Nephron progenitor cell (in vitro differentiated cells): Measurements from ENCODE around the gene FANCD2.
A peak's percentile ranks its signal among the peaks of the same experiment; 100 is the strongest.
"Not testable (repeated sequence)": the region's sequence is repeated elsewhere in the genome, so short reads cannot be mapped to it uniquely, and the experiment has no call there.

Source experiments
- DNase-seq: peaks from one replicate; pipeline ENCODE4 v3.0.0; 2021
- H3K27ac Mint-ChIP-seq: 2 replicates; pipeline ENCODE4 v1.8.0; 2021; ENCODE audit warnings: mild to moderate bottlenecking, moderate library complexity, mixed read lengths
- H3K27me3 Mint-ChIP-seq: 2 replicates; pipeline ENCODE4 v1.8.0; 2021; ENCODE audit warnings: mild to moderate bottlenecking, low read depth, mixed read lengths; ENCODE audit not compliant: poor library complexity
- H3K36me3 Mint-ChIP-seq: 2 replicates; pipeline ENCODE4 v1.8.0; 2021; ENCODE audit warnings: low read depth, mixed read lengths
- H3K4me1 Mint-ChIP-seq: 2 replicates; pipeline ENCODE4 v1.8.0; 2021; ENCODE audit warnings: mixed read lengths
- H3K4me3 Mint-ChIP-seq: 2 replicates; pipeline ENCODE4 v1.8.0; 2021; ENCODE audit warnings: mild to moderate bottlenecking, moderate library complexity, mixed read lengths
- H3K9me3 Mint-ChIP-seq: 2 replicates; pipeline ENCODE4 v1.8.0; 2021; ENCODE audit warnings: mild to moderate bottlenecking, moderate library complexity, mixed read lengths
- CTCF ChIP-seq: fragments of 200-600 bp; sonication (generic); IDR thresholded peaks from 2 replicates; pipeline ENCODE4 v1.5.0; 2021; ENCODE audit warnings: antibody characterized with exemption

Gene FANCD2

DNA sequence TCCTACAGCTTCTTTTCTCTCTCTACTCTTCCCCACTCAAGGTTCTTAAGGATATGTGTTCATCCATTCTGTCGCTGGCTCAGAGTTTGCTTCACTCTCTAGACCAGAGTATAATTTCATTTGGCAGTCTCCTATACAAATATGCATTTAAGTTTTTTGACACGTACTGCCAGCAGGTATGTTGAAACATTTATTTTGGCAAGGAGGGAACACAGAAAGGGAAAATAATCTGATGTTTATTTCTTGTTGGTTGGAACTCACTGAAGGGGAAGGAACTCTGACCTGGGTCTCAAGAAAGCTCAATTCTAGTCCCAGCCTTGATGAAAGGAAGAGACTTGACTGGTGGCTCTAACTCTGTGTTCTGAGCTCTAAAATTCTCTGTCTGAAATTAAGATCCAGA, 21.6 kb downstream of the FANCD2 start:
- H3K27ac Mint-ChIP-seq, result no peak overlapping the region
- TF ChIP-seq CTCF, result no peak

GRCh38 chr3:10053054-10053453, 26.8 kb downstream of the FANCD2 start:
- not testable (repeated sequence) for H3K4me1 Mint-ChIP-seq, H3K27ac Mint-ChIP-seq, DNase-seq, H3K4me3 Mint-ChIP-seq, H3K9me3 Mint-ChIP-seq, H3K27me3 Mint-ChIP-seq
- peaks cover 52% of the 10 kb centered on the region for H3K36me3 Mint-ChIP-seq

More for the DNA sequence above, 21.6 kb downstream of the FANCD2 start:
- Mint-ChIP-seq H3K4me1 (no peaks in the 10 kb centered on the region), H3K4me3 (no peak overlapping the region), H3K27me3 (peaks cover 2% of the 10 kb centered on the region), H3K36me3 (peaks cover 52% of the 10 kb centered on the region), H3K9me3 (no peaks in the 10 kb centered on the region)
- no peak for DNase-seq

DNA sequence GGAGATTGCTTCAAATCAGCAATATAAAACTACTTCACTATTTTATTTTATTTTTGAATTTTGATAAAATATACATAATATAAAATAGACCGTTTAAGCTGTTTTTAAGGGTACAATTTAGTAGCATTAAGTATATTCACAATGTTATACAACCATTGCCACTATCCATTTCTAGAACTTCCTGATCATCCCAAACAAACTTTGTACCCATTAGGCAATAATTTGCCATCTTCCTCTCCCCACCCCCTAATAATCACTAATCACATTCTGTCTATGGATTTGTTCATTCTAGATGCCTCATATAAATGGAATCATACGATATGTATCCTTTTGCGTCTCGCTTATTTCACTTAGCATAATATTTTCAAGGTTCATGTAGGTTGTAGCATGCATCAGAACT, 28.9 kb downstream of the FANCD2 start:
- no peaks in the 10 kb centered on the region for H3K4me1 Mint-ChIP-seq
- H3K27ac Mint-ChIP-seq, result no peak overlapping the region
- no peak overlapping the region for H3K4me3 Mint-ChIP-seq

DNA sequence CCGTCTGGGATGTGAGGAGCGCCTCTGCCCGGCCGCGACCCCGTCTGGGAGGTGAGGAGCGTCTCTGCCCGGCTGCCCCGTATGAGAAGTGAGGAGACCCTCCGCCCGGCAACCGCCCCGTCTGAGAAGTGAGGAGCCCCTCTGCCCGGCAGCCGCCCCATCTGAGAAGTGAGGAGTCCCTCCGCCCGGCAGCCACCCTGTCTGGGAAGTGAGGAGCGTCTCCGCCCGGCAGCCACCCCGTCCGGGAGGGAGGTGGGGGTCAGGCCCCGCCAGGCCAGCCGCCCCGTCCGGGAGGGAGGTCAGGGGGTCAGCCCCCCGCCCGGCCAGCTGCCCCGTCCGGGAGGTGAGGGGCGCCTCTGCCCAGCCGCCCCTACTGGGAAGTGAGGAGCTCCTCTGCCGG, 43.8 kb downstream of the FANCD2 start:
- H3K9me3 Mint-ChIP-seq, result peaks cover 24% of the 10 kb centered on the region
- H3K27ac Mint-ChIP-seq, H3K27me3 Mint-ChIP-seq, H3K4me3 Mint-ChIP-seq, DNase-seq, H3K4me1 Mint-ChIP-seq: not testable (repeated sequence)
- H3K36me3 Mint-ChIP-seq, result peaks cover 70% of the 10 kb centered on the region

More for the DNA sequence above, 28.9 kb downstream of the FANCD2 start:
- Mint-ChIP-seq H3K27me3 (peaks cover 2% of the 10 kb centered on the region), H3K9me3 (no peaks in the 10 kb centered on the region), H3K36me3 (peaks cover 55% of the 10 kb centered on the region)
- TF ChIP-seq CTCF, result no peak
- no peak for DNase-seq

GRCh38 chr3:10074666-10075065, 48.4 kb downstream of the FANCD2 start:
- peaks cover 55% of the 10 kb centered on the region for H3K36me3 Mint-ChIP-seq
- H3K27me3 Mint-ChIP-seq, result no peaks in the 10 kb centered on the region
- no peak overlapping the region for H3K27ac Mint-ChIP-seq
- DNase-seq, result no peak
- TF ChIP-seq CTCF, result no peak
- H3K9me3 Mint-ChIP-seq, result no peaks in the 10 kb centered on the region
- no peaks in the 10 kb centered on the region for H3K4me1 Mint-ChIP-seq
- H3K4me3 Mint-ChIP-seq, result no peak overlapping the region

DNA sequence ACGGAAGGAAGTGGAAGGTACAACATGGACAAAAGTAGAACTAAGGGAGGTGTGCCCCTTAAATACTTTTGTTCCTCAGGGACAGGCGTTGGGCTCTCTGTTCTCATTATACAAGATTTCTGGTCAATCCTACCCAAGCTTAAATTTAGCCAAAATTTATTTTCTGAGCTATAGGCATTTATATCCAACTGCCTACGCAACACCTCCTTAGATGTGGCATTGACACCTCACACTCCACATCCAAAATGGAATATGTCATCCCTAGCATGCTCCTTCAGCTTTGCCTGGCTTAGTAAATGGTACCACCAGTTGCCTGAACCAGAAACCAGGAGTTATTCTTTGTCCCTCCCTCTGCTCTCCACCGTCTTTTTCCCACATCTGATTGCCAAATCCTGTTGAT, 55.6 kb downstream of the FANCD2 start:
- no peak for DNase-seq
- Mint-ChIP-seq H3K4me1 (no peaks in the 10 kb centered on the region), H3K27ac (no peak overlapping the region), H3K4me3 (no peak overlapping the region), H3K9me3 (no peaks in the 10 kb centered on the region), H3K27me3 (no peaks in the 10 kb centered on the region), H3K36me3 (peaks cover 46% of the 10 kb centered on the region)
- no peak for TF ChIP-seq CTCF

- Mint-ChIP-seq H3K4me3 (no peak overlapping the region), H3K27ac (peak overlapping the region; percentile 63), H3K9me3 (no peaks in the 10 kb centered on the region), H3K4me1 (no peaks in the 10 kb centered on the region), H3K36me3 (peaks cover 53% of the 10 kb centered on the region), H3K27me3 (no peaks in the 10 kb centered on the region)
- DNase-seq, result no peak
- TF ChIP-seq CTCF, result no peak
These were observed 59.5 kb downstream of the FANCD2 start for GRCh38 chr3:10085738-10086137.
